ENCODE measurements around the gene C16orf74. TPM values are rescaled to one million over a fixed set of nuclear protein-coding genes. Genes with fewer than 3 reads are reported as not detected.

Gene C16orf74
- total RNA-seq, 1 donor from 2014 or later: 2.1 TPM

DNA sequence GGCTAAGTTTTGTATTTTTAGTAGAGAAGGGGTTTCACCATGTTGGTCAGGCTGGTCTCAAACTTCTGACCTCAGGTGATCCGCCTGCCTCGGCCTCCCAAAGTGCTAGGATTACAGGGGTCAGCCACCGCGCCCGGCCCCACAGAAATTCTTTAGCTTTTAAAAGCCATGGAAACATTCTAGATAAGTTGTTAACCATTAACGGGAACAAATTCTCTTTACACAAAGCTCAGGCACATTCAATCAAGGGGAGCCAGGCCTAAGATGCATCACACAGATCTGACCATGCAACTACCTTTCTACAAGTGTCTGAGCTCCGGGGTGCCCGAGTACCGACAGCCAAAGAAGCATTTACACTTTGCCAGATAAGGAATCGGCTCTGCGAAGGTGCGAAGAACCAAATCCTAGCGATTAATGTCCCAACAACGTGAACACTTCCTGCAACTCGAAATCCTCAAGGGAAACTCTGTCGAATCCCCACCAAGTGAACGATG, 47.4 kb upstream of the C16orf74 start:
- DNase-seq (ENCODE audit: extremely low spot score, unreplicated experiment): no peak
- no peaks in the 10 kb centered on the region for H3K9me3 Mint-ChIP-seq (ENCODE audit: unreplicated experiment)
- peak overlapping the region; percentile 7 for H3K27ac Mint-ChIP-seq (ENCODE audit: unreplicated experiment)
- H3K4me1 Mint-ChIP-seq (ENCODE audit: unreplicated experiment): peaks cover 33% of the 10 kb centered on the region
- no peak for TF ChIP-seq CTCF (IDR thresholded peaks at IDR 0.05)
- peaks cover 30% of the 10 kb centered on the region for H3K36me3 Mint-ChIP-seq (ENCODE audit: unreplicated experiment)
- peak overlapping the region; percentile 83 for H3K4me3 Mint-ChIP-seq (ENCODE audit: unreplicated experiment)
- no peaks in the 10 kb centered on the region for H3K27me3 Mint-ChIP-seq (ENCODE audit: unreplicated experiment)

- Mint-ChIP-seq H3K4me3 (ENCODE audit: unreplicated experiment) (no peak overlapping the region), H3K27ac (ENCODE audit: unreplicated experiment) (no peak overlapping the region), H3K27me3 (ENCODE audit: unreplicated experiment) (no peaks in the 10 kb centered on the region), H3K9me3 (ENCODE audit: unreplicated experiment) (no peaks in the 10 kb centered on the region), H3K4me1 (ENCODE audit: unreplicated experiment) (peaks cover 30% of the 10 kb centered on the region), H3K36me3 (ENCODE audit: unreplicated experiment) (peaks cover 27% of the 10 kb centered on the region)
- TF ChIP-seq CTCF (IDR thresholded peaks at IDR 0.05): no peak
- no peak for DNase-seq (ENCODE audit: extremely low spot score, unreplicated experiment)
Observed at GRCh38 chr16:85796599-85796998, 45.7 kb upstream of the C16orf74 start.

- Mint-ChIP-seq H3K4me3 (ENCODE audit: unreplicated experiment) (no peak overlapping the region), H3K27me3 (ENCODE audit: unreplicated experiment) (no peaks in the 10 kb centered on the region), H3K9me3 (ENCODE audit: unreplicated experiment) (no peaks in the 10 kb centered on the region), H3K27ac (ENCODE audit: unreplicated experiment) (peak overlapping the region; percentile 11), H3K36me3 (ENCODE audit: unreplicated experiment) (peaks cover 28% of the 10 kb centered on the region), H3K4me1 (ENCODE audit: unreplicated experiment) (peaks cover 26% of the 10 kb centered on the region)
- TF ChIP-seq CTCF (IDR thresholded peaks at IDR 0.05): no peak
- DNase-seq (ENCODE audit: extremely low spot score, unreplicated experiment): no peak
Observed at GRCh38 chr16:85796152-85796551, 45.3 kb upstream of the C16orf74 start.

DNA sequence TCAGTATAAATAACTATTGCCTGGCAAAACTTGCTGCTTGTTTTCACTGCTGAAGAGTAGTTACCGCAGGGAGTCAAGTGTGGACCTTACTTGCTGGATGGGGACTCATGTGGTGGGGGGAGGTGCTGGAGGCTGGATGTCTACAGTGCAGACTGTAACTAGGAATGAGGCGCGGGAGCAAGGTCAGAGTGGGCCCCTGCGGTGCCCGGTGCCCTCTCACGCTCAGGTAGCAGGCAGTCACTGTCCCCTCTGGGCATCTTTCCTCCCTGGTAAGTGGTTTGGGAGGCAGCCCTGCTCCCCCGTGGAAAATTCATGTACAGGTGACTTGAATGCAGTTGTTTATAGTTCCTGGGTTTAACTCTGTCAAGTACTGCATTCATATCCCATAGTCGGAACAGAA, 43.8 kb upstream of the C16orf74 start:
- no peak overlapping the region for H3K27ac Mint-ChIP-seq (ENCODE audit: unreplicated experiment)
- no peaks in the 10 kb centered on the region for H3K9me3 Mint-ChIP-seq (ENCODE audit: unreplicated experiment)
- peaks cover 28% of the 10 kb centered on the region for H3K36me3 Mint-ChIP-seq (ENCODE audit: unreplicated experiment)
- no peak for DNase-seq (ENCODE audit: extremely low spot score, unreplicated experiment)
- no peak for TF ChIP-seq CTCF (IDR thresholded peaks at IDR 0.05)
- no peaks in the 10 kb centered on the region for H3K27me3 Mint-ChIP-seq (ENCODE audit: unreplicated experiment)
- peaks cover 14% of the 10 kb centered on the region for H3K4me1 Mint-ChIP-seq (ENCODE audit: unreplicated experiment)
- no peak overlapping the region for H3K4me3 Mint-ChIP-seq (ENCODE audit: unreplicated experiment)

DNA sequence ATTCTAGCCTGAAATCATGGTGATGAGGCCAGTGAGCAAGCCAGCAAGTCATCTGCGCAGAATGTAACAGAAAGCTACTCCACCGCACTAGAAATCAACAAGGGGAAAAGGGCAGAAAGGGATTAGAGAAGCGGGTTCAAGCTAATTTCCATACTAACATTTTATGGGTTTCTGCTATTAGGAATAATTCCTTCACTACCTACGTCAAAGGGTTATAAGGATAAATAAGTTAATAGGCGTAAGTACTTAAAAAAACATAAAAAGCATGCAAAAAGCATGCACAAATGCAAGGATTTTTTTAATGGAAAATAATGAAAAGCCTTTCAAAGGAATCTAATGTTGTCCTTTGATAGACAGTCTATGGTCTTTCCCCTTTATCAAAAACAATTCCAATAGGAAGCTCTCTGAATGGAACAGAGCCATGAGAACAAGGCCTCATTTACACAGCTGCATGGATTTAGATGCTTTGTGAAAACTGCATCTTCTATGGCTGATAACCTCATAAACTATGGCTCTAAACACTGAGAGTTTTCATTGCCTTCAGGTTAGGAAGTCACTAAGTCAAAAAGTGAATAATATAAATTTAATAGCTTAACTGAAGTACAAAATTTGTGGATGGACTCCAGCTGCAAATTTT, 42.9 kb upstream of the C16orf74 start:
- no peaks in the 10 kb centered on the region for H3K9me3 Mint-ChIP-seq (ENCODE audit: unreplicated experiment)
- H3K27ac Mint-ChIP-seq (ENCODE audit: unreplicated experiment): no peak overlapping the region
- H3K27me3 Mint-ChIP-seq (ENCODE audit: unreplicated experiment): no peaks in the 10 kb centered on the region
- H3K36me3 Mint-ChIP-seq (ENCODE audit: unreplicated experiment): peaks cover 31% of the 10 kb centered on the region
- TF ChIP-seq CTCF (IDR thresholded peaks at IDR 0.05): no peak
- no peak for DNase-seq (ENCODE audit: extremely low spot score, unreplicated experiment)
- H3K4me1 Mint-ChIP-seq (ENCODE audit: unreplicated experiment): peaks cover 14% of the 10 kb centered on the region
- H3K4me3 Mint-ChIP-seq (ENCODE audit: unreplicated experiment): no peak overlapping the region

Measured in osteocyte (in vitro differentiated cells).